Non-pigmented ciliary epithelial cell (primary cell): ENCODE data around the gene FLNA.
"Not testable (repeated sequence)": the region's sequence is repeated elsewhere in the genome, so short reads cannot be mapped to it uniquely, and the experiment has no call there.

Experiments
- DNase-seq: peaks from one replicate; pipeline ENCODE4 v3.0.0-alpha.2; 2010; ENCODE audit warnings: low read depth

Gene FLNA

GRCh38 chrX:154358011-154358410 is 16.4 kb downstream of the FLNA start:
- no peak for DNase-seq

- DNase-seq = no peak
These were observed 17.2 kb downstream of the FLNA start for GRCh38 chrX:154357205-154357604.

- DNase-seq = no peak
These were observed 17.8 kb downstream of the FLNA start for GRCh38 chrX:154356596-154356995.

- no peak for DNase-seq
These were observed 18.7 kb downstream of the FLNA start for GRCh38 chrX:154355776-154356140.

- DNase-seq = no peak
These were observed 19.2 kb downstream of the FLNA start for GRCh38 chrX:154355094-154355775.

GRCh38 chrX:154354516-154354915 is 19.9 kb downstream of the FLNA start:
- no peak for DNase-seq

GRCh38 chrX:154354013-154354412 is 20.4 kb downstream of the FLNA start:
- no peak for DNase-seq

GRCh38 chrX:154353172-154353843 is 21.1 kb downstream of the FLNA start:
- no peak for DNase-seq

GRCh38 chrX:154352466-154352865 is 22.0 kb downstream of the FLNA start:
- DNase-seq = no peak

GRCh38 chrX:154352012-154352401 is 22.4 kb downstream of the FLNA start:
- DNase-seq = no peak

GRCh38 chrX:154351183-154352011 is 23.0 kb downstream of the FLNA start:
- no peak for DNase-seq

- no peak for DNase-seq
These were observed 23.8 kb downstream of the FLNA start for GRCh38 chrX:154350429-154351182.

GRCh38 chrX:154349979-154350378 is 24.5 kb downstream of the FLNA start:
- DNase-seq = no peak

- DNase-seq = no peak
These were observed 25.0 kb downstream of the FLNA start for GRCh38 chrX:154349359-154349935.

- no peak for DNase-seq
These were observed 25.6 kb downstream of the FLNA start for GRCh38 chrX:154348646-154349358.

GRCh38 chrX:154348114-154348531 is 26.3 kb downstream of the FLNA start:
- DNase-seq = no peak

- DNase-seq = not testable (repeated sequence)
These were observed 30.8 kb downstream of the FLNA start for GRCh38 chrX:154343620-154344019.

- not testable (repeated sequence) for DNase-seq
These were observed 31.4 kb downstream of the FLNA start for GRCh38 chrX:154343063-154343462.

- not testable (repeated sequence) for DNase-seq
These were observed 32.8 kb downstream of the FLNA start for GRCh38 chrX:154341399-154342298.

- DNase-seq = no peak
These were observed 39.9 kb downstream of the FLNA start for GRCh38 chrX:154334496-154334895.
